ENCODE measurements around the gene LRRTM4.

DNA sequence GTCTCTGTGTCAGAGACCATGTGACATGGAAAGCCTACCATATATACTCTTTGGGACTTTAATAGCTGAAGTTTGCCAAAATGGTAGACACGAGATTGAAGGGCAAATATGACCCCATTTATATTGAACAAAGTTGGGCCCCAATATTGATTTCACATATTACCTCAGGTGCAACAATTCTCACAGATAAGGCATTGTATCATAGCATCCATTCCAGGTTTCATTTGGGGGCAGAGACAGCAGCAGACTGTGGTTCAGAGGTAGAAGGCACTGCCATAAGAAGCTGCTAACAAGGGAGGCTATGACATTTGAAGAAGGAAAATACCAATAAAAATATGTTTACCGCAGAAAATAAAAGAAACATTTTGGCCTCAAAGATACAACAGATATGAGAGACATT, 419.2 kb downstream of the LRRTM4 start:
- TF ChIP-seq CTCF (IDR thresholded peaks at IDR 0.05; ENCODE audit: poor library complexity) (no peak), EZH2 (IDR thresholded peaks at IDR 0.05; ENCODE audit: borderline replicate concordance) (no peak)

Measured in hepatocyte (in vitro differentiated cells).